GM12865 (cell line): ENCODE results near the gene TAF3.

Source experiments
- DNase-seq: peaks from one replicate; pipeline ENCODE4 v3.0.0; 2010; ENCODE audit warnings: low read depth
- H3K4me3 ChIP-seq: 2 replicates; pipeline ENCODE4 v1.5.1; 2011; ENCODE audit warnings: mild to moderate bottlenecking, low read depth, low read length, control low read depth
- CTCF ChIP-seq: IDR thresholded peaks from 2 replicates; pipeline ENCODE4 v1.5.1; 2011; ENCODE audit warnings: low read length, control low read depth, low read depth, inconsistent platforms; ENCODE audit not compliant: insufficient read depth; ENCODE audit errors: missing control alignments

The TAF3 gene

GRCh38 chr10:7903851-7904250 is 85.5 kb downstream of the TAF3 start:
- no peak for DNase-seq
- no peak overlapping the region for H3K4me3 ChIP-seq
- no peak for TF ChIP-seq CTCF

GRCh38 chr10:7906128-7906527 is 87.8 kb downstream of the TAF3 start:
- no peak overlapping the region for H3K4me3 ChIP-seq
- no peak for TF ChIP-seq CTCF
- DNase-seq = no peak

GRCh38 chr10:7908541-7909210 is 90.4 kb downstream of the TAF3 start:
- no peak for TF ChIP-seq CTCF
- DNase-seq = no peak

GRCh38 chr10:7913126-7913872 is 95.0 kb downstream of the TAF3 start:
- no peak for TF ChIP-seq CTCF
- no peak overlapping the region for H3K4me3 ChIP-seq
- DNase-seq = no peak

More at GRCh38 chr10:7908541-7909210, 90.4 kb downstream of the TAF3 start:
- H3K4me3 ChIP-seq = no peak overlapping the region

GRCh38 chr10:7915923-7916536 is 97.7 kb downstream of the TAF3 start:
- H3K4me3 ChIP-seq = no peak overlapping the region
- TF ChIP-seq CTCF = no peak
- DNase-seq = no peak

GRCh38 chr10:7917736-7918135 is 99.4 kb downstream of the TAF3 start:
- H3K4me3 ChIP-seq = no peak overlapping the region
- no peak for DNase-seq
- no peak for TF ChIP-seq CTCF

GRCh38 chr10:7922707-7923106 is 104.4 kb downstream of the TAF3 start:
- H3K4me3 ChIP-seq = no peak overlapping the region
- no peak for DNase-seq

More at GRCh38 chr10:7922707-7923106, 104.4 kb downstream of the TAF3 start:
- TF ChIP-seq CTCF = no peak
